ENCODE results near the gene BDNF. TPM values are rescaled to one million over a fixed set of nuclear protein-coding genes. Genes with fewer than 3 reads are reported as not detected.

BDNF gene
- total and polyA plus RNA-seq, 2 of the 8 experiments (the other 6 are each of a cell fraction or from before 2014, with no cell fraction given): 2.4 to 5.4 TPM

GRCh38 chr11:27726981-27727380, 26.7 kb upstream of the BDNF start:
- Histone ChIP-seq H3K9me3 (ENCODE audit: insufficient read depth in 2 of 2, low read depth in 1 of 2, low read length in 1 of 2) (no peaks in the 10 kb centered on the region), H3K27me3 (replicated peaks in 1 of 4; ENCODE audit: control insufficient read depth in 3 of 4, extremely low read depth in 1 of 4, insufficient read depth in 3 of 4, low read length in 3 of 4) (peaks cover 0 to 8% (median 4%) of the 10 kb centered on the region in 4 experiments; a peak in 3 of 7 replicates)

More at GRCh38 chr11:27726981-27727380, 26.7 kb upstream of the BDNF start:
- Histone ChIP-seq H2BK15ac (ENCODE audit: low read length) (no peak overlapping the region), H3K4me1 (replicated peaks in 1 of 4; ENCODE audit: control insufficient read depth in 3 of 4, insufficient read depth in 4 of 4, low read length in 3 of 4) (peaks cover 0 to 3% (median 1%) of the 10 kb centered on the region in 4 experiments; a peak in 4 of 7 replicates), H3K79me1 (ENCODE audit: low read depth, low read length) (no peaks in the 10 kb centered on the region), H3K18ac (ENCODE audit: extremely low read depth, low read length) (no peak overlapping the region), H4K91ac (replicated peaks; ENCODE audit: insufficient read length, low read length) (no peak overlapping the region), H3K4me2 (ENCODE audit: insufficient read depth in 1 of 2, low read depth in 2 of 2, low read length in 2 of 2) (no peak overlapping the region), H4K5ac (ENCODE audit: insufficient read length, low read depth, low read length) (no peak overlapping the region), H3K23ac (ENCODE audit: insufficient read length) (no peak overlapping the region), H3K36me3 (ENCODE audit: control insufficient read depth in 2 of 4, insufficient read depth in 4 of 4, low read length in 3 of 4) (no peaks in the 10 kb centered on the region), H3K27ac (ENCODE audit: low read depth, low read length) (no peak overlapping the region), H3K9ac (replicated peaks in 1 of 4; ENCODE audit: extremely low read depth in 1 of 4, low read depth in 3 of 4, low read length in 3 of 4) (no peak overlapping the region), H3K56ac (replicated peaks; ENCODE audit: insufficient read length, low read depth, low read length) (no peak overlapping the region), H4K20me1 (replicated peaks in 1 of 2; ENCODE audit: control insufficient read depth in 1 of 2, insufficient read depth in 2 of 2, low read length in 2 of 2) (no peaks in the 10 kb centered on the region), H3K14ac (ENCODE audit: insufficient read length) (no peak overlapping the region), H3K23me2 (ENCODE audit: low read depth, low read length) (peaks cover 8% of the 10 kb centered on the region), H2BK12ac (ENCODE audit: low read depth, low read length) (no peak overlapping the region), H2AK5ac (ENCODE audit: low read depth, low read length) (no peak overlapping the region), H3K4ac (replicated peaks; ENCODE audit: insufficient read length, low read depth, low read length) (no peak overlapping the region), H3K79me2 (ENCODE audit: control insufficient read depth in 1 of 2, insufficient read depth in 2 of 2, low read length in 2 of 2) (no peaks in the 10 kb centered on the region), H2BK5ac (ENCODE audit: low read depth, low read length) (no peak overlapping the region), H2BK20ac (ENCODE audit: low read length) (no peak overlapping the region), H2BK120ac (replicated peaks; ENCODE audit: low read depth, low read length) (no peak overlapping the region), H2AFZ (ENCODE audit: low read length) (no peak overlapping the region), H4K8ac (ENCODE audit: extremely low read depth, insufficient read depth, low read length) (no peak overlapping the region), H3K4me3 (ENCODE audit: extremely low read depth in 1 of 4, insufficient read depth in 2 of 4, low read depth in 3 of 4, low read length in 4 of 4) (no peak overlapping the region)
- FAIRE-seq (no peak), DNase-seq (ENCODE audit: low read depth in 1 of 2, low spot score in 2 of 2) (no peak)
- no peak for TF ChIP-seq KDM4A (IDR thresholded peaks at IDR 0.05; ENCODE audit: low read depth, low read length, severe bottlenecking)
- no peak for TF ChIP-seq YY1 (IDR thresholded peaks at IDR 0.05; ENCODE audit: low read depth, low read length)
- no peak for TF ChIP-seq SUZ12 (IDR thresholded peaks at IDR 0.05; ENCODE audit: low read length)
- TF ChIP-seq POLR2A (IDR thresholded peaks at IDR 0.05; ENCODE audit: control extremely low read depth in 1 of 2, low read depth in 2 of 2, low read length in 2 of 2): no peak
- no peak for TF ChIP-seq SP4 (IDR thresholded peaks at IDR 0.05; ENCODE audit: low read length)
- TF ChIP-seq SP2 (IDR thresholded peaks at IDR 0.05; ENCODE audit: low read length): no peak
- TF ChIP-seq SIX5 (IDR thresholded peaks at IDR 0.05; ENCODE audit: low read depth, low read length): no peak
- no peak for TF ChIP-seq TAF7 (optimal IDR thresholded peaks at IDR 0.05; ENCODE audit: borderline replicate concordance, low read depth, low read length)
- no peak for TF ChIP-seq RXRA (IDR thresholded peaks at IDR 0.05; ENCODE audit: insufficient read depth, low read depth, low read length)
- no peak for TF ChIP-seq SRF (IDR thresholded peaks at IDR 0.05; ENCODE audit: low read depth, low read length)
- no peak for TF ChIP-seq FOSL1 (IDR thresholded peaks at IDR 0.05; ENCODE audit: insufficient read depth, low read depth, low read length)
- TF ChIP-seq KDM1A (IDR thresholded peaks at IDR 0.05; ENCODE audit: borderline replicate concordance, low read length): no peak
- no peak for TF ChIP-seq KDM5A (IDR thresholded peaks at IDR 0.05; ENCODE audit: low read length)
- no peak for TF ChIP-seq USF2 (IDR thresholded peaks at IDR 0.05; ENCODE audit: low read length)
- no peak for TF ChIP-seq EGR1 (IDR thresholded peaks at IDR 0.05; ENCODE audit: borderline replicate concordance, low read depth, low read length)
- 75% methylated on average over 1 of the region's 1 CpG; no CpG with 5 or more reads in 1 of the 2 experiments for WGBS, 2 experiments (ENCODE audit: extremely low coverage in 1 of 2, insufficient coverage in 1 of 2, insufficient read length in 1 of 2, insufficient replicate concordance in 2 of 2, low coverage in 1 of 2, low lambda C conversion rate in 2 of 2, missing lambda C conversion rate in 1 of 2)
- POLR2A ChIA-PET (ENCODE audit: partially characterized antibody): no interaction called here
- CTCF ChIA-PET (ENCODE audit: partially characterized antibody): interaction anchor here (1.2 kb wide), 1 partner anchor 21 kb away, joined by 3 read pairs; no protein-coding TSS in a partner anchor
